ENCODE results near the gene HK1. TPM values are rescaled to one million over a fixed set of nuclear protein-coding genes. Genes with fewer than 3 reads are reported as not detected.

Gene HK1
- total and polyA plus RNA-seq, 2 of the 13 experiments (the other 11 are each of a cell fraction or from before 2014, with no cell fraction given): 0.29 to 1.5 TPM

DNA sequence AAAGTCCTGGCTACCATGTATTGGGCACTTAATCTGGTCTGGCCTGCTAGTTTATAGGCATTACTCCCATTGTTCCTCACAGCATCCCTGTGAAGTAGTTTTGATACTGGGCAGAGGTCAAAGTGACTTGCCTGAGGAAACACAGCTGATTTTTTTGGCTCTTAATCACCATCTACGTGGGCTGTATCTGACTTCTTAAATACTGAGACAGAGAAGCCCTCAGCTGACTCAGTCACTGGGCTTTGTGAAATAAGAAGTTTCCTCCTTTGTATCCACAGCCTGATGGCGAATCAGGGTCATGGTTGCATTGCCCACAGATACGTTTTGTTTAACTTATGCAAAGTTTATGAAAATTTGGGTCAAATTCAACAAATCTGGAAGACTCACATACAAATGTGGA, 125.2 kb downstream of the HK1 start:
- FAIRE-seq (no peak), DNase-seq (ENCODE audit: low spot score) (no peak), ATAC-seq (no peak)
- ChIA-PET POLR2A (no interaction called here), CTCF (ENCODE audit: low intra/inter-chr PET ratio, low total read pairs) (no interaction called here)
- Histone ChIP-seq H3K9ac (ENCODE audit: insufficient read depth, low read depth, low read length) (no peak overlapping the region), H3K79me2 (ENCODE audit: insufficient read depth, low read length) (no peaks in the 10 kb centered on the region), H3K36me3 (replicated peaks in 1 of 2; ENCODE audit: control insufficient read depth in 1 of 2, insufficient read depth in 2 of 2, low read length in 2 of 2) (no peaks in the 10 kb centered on the region), H3K4me3 (replicated peaks in 1 of 3; ENCODE audit: insufficient read depth in 1 of 3, low read depth in 2 of 3, low read length in 3 of 3) (no peak overlapping the region), H3K27me3 (ENCODE audit: control insufficient read depth in 1 of 2, insufficient read depth in 2 of 2, low read length in 2 of 2) (peaks cover 0 to 15% of the 10 kb centered on the region in 2 experiments; a peak in 1 of 5 replicates), H3K4me1 (ENCODE audit: insufficient read depth, low read length) (peaks cover 8% of the 10 kb centered on the region), H4K20me1 (ENCODE audit: insufficient read depth, low read length) (no peaks in the 10 kb centered on the region), H3K4me2 (ENCODE audit: low read depth, low read length) (no peak overlapping the region), H3K27ac (ENCODE audit: extremely low read length, insufficient read depth, low read length) (no peak overlapping the region), H2AFZ (ENCODE audit: low read length) (no peak overlapping the region), H3K9me3 (ENCODE audit: low read length) (no peaks in the 10 kb centered on the region)
- intact Hi-C loops (cut with micrococcal nuclease; ENCODE audit: unreplicated experiment) (no loop called here), in situ Hi-C loops (cut with HindIII; ENCODE audit: extremely low pct_ligation_motif_present, low pct_unique_long_range_greater_than_20kb) (no loop called here)
- BruUV-seq (replicated peaks): no TSS peak
- WGBS (ENCODE audit: low lambda C conversion rate): 0% methylated on average over 3 of the region's 3 CpGs
- TF ChIP-seq, protein P1, sequence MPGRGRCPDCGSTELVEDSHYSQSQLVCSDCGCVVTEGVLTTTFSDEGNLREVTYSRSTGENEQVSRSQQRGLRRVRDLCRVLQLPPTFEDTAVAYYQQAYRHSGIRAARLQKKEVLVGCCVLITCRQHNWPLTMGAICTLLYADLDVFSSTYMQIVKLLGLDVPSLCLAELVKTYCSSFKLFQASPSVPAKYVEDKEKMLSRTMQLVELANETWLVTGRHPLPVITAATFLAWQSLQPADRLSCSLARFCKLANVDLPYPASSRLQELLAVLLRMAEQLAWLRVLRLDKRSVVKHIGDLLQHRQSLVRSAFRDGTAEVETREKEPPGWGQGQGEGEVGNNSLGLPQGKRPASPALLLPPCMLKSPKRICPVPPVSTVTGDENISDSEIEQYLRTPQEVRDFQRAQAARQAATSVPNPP (CRISPR knock-in tag; IDR thresholded peaks at IDR 0.05): no peak
- TF ChIP-seq HCFC1 (IDR thresholded peaks at IDR 0.05; ENCODE audit: low read depth, low read length) (no peak), ZNF33A (CRISPR knock-in tag; IDR thresholded peaks at IDR 0.05; ENCODE audit: borderline replicate concordance) (no peak), ZSCAN21 (CRISPR knock-in tag; IDR thresholded peaks at IDR 0.05; ENCODE audit: borderline replicate concordance) (no peak), ISX (CRISPR knock-in tag; conservative IDR thresholded peaks at IDR 0.05) (no peak), SMAD1 (CRISPR knock-in tag; IDR thresholded peaks at IDR 0.05; ENCODE audit: borderline replicate concordance, low read depth) (no peak), SETDB1 (CRISPR knock-in tag; IDR thresholded peaks at IDR 0.05; ENCODE audit: borderline replicate concordance) (no peak), FOXM1 (CRISPR knock-in tag; IDR thresholded peaks at IDR 0.05) (no peak), ELF1 (CRISPR knock-in tag; IDR thresholded peaks at IDR 0.05) (no peak)
- TF ChIP-seq, protein P2, sequence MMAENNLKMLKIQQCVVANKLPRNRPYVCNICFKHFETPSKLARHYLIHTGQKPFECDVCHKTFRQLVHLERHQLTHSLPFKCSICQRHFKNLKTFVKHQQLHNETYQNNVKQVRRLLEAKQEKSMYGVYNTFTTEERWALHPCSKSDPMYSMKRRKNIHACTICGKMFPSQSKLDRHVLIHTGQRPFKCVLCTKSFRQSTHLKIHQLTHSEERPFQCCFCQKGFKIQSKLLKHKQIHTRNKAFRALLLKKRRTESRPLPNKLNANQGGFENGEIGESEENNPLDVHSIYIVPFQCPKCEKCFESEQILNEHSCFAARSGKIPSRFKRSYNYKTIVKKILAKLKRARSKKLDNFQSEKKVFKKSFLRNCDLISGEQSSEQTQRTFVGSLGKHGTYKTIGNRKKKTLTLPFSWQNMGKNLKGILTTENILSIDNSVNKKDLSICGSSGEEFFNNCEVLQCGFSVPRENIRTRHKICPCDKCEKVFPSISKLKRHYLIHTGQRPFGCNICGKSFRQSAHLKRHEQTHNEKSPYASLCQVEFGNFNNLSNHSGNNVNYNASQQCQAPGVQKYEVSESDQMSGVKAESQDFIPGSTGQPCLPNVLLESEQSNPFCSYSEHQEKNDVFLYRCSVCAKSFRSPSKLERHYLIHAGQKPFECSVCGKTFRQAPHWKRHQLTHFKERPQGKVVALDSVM (CRISPR knock-in tag; IDR thresholded peaks at IDR 0.05): no peak

Data from HepG2 (cell line).